Neural progenitor cell (in vitro differentiated cells): ENCODE data around the gene GAP43. TPM values are rescaled to one million over a fixed set of nuclear protein-coding genes. Genes with fewer than 3 reads are reported as not detected.

Experiments
- DNase-seq: peaks from one replicate; pipeline ENCODE4 v3.0.0-alpha.2; 2016; ENCODE audit warnings: low spot score
- H2AFZ ChIP-seq: fragments of 200-600 bp; sonication (generic); replicated peaks from 2 replicates; pipeline ENCODE4 v1.6.1; 2016; ENCODE audit warnings: antibody characterized with exemption
- H3F3A ChIP-seq: fragments of 200-600 bp; sonication (generic); 2 replicates; pipeline ENCODE4 v1.6.1; 2016; ENCODE audit warnings: antibody characterized with exemption, low read depth
- H3K27ac ChIP-seq: fragments of 200-600 bp; sonication (generic); 2 replicates; pipeline ENCODE4 v1.5.1; 2016; ENCODE audit warnings: mild to moderate bottlenecking
- H3K27me3 ChIP-seq: fragments of 200-600 bp; sonication (generic); 2 replicates; pipeline ENCODE4 v1.6.1; 2016; ENCODE audit warnings: mild to moderate bottlenecking, moderate library complexity
- H3K36me3 ChIP-seq: fragments of 200-600 bp; sonication (generic); 2 replicates; pipeline ENCODE4 v1.5.1; 2016
- H3K4me1 ChIP-seq: fragments of 200-600 bp; sonication (generic); 2 replicates; pipeline ENCODE4 v1.6.1; 2016; ENCODE audit warnings: mixed run types
- H3K4me2 ChIP-seq: fragments of 200-600 bp; sonication (generic); 2 replicates; pipeline ENCODE4 v1.6.1; 2016
- H3K4me3 ChIP-seq: fragments of 200-600 bp; sonication (generic); 2 replicates; pipeline ENCODE4 v1.5.1; 2016
- H3K79me2 ChIP-seq: fragments of 200-600 bp; sonication (generic); 2 replicates; pipeline ENCODE4 v1.6.1; 2016; ENCODE audit warnings: low read depth
- H3K9ac ChIP-seq: fragments of 200-600 bp; sonication (generic); 2 replicates; pipeline ENCODE4 v1.6.1; 2016
- H3K9me3 ChIP-seq: fragments of 200-600 bp; sonication (generic); 2 replicates; pipeline ENCODE4 v1.5.1; 2016; ENCODE audit warnings: low read depth
- H4K20me1 ChIP-seq: fragments of 200-600 bp; sonication (generic); 2 replicates; pipeline ENCODE4 v1.6.1; 2016; ENCODE audit warnings: low read depth
- H3K27ac Mint-ChIP-seq: 3 replicates; pipeline ENCODE4 v1.8.0; 2021; ENCODE audit warnings: mixed read lengths
- H3K27me3 Mint-ChIP-seq: 2 replicates; pipeline ENCODE4 v1.8.0; 2022; ENCODE audit warnings: low read depth, mild to moderate bottlenecking, inconsistent platforms, moderate library complexity, mixed read lengths; ENCODE audit not compliant: insufficient read depth
- H3K36me3 Mint-ChIP-seq: 3 replicates; pipeline ENCODE4 v1.8.0; 2021; ENCODE audit warnings: mixed read lengths
- H3K4me1 Mint-ChIP-seq: 3 replicates; pipeline ENCODE4 v1.8.0; 2021; ENCODE audit warnings: mixed read lengths
- H3K4me3 Mint-ChIP-seq: 3 replicates; pipeline ENCODE4 v1.8.0; 2021; ENCODE audit warnings: mild to moderate bottlenecking, moderate library complexity, mixed read lengths
- H3K9me3 Mint-ChIP-seq: 3 replicates; pipeline ENCODE4 v1.8.0; 2020; ENCODE audit warnings: mixed read lengths
- CTCF ChIP-seq: fragments of 200-600 bp; sonication (generic); IDR thresholded peaks from 2 replicates; pipeline ENCODE4 v1.5.1; 2017; ENCODE audit warnings: antibody characterized with exemption, mild to moderate bottlenecking
- EZH2 ChIP-seq: fragments of 200-600 bp; sonication (generic); IDR thresholded peaks from 2 replicates; pipeline ENCODE4 v1.6.1; 2017; ENCODE audit warnings: antibody characterized with exemption, mild to moderate bottlenecking, moderate library complexity
- EZH2phosphoT487 ChIP-seq: fragments of 200-600 bp; sonication (generic); IDR thresholded peaks from 2 replicates; pipeline ENCODE4 v1.6.1; 2017; ENCODE audit warnings: antibody characterized with exemption
- total RNA-seq: library from RNA; depleted of rRNA; stranded (reverse); fragments of >200 nt; gene quantifications from 2 replicates; pipeline ENCODE4 v1.2.3, GENCODE V29; 2015; ENCODE audit warnings: low replicate concordance

The GAP43 gene
- total RNA-seq, 1 donor from 2014 or later: 5.0 TPM

DNA sequence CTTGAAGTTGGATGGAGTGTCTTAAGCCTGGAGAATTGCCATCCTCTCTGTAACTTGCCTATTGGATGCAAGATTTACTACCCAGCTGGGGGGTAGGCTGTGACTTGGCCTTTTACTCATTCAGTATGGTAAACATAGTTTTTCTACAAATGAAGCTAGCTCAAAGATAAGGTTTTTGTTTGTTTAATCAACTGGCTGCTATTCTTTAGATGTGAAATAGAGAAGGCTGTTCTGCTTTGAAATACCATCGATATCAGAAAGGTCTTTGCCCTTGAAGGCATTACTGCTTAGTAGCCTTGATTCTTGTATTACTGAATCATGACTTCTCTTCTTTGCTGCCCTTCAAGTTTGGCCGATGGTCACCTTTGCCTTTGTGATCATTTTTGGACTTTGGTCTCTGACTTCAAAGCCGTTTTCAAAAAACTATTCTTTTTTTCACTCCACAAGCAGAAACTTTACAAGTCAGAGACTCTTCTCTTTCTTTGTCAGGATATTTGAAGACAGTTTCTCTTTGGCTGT, 83.1 kb downstream of the GAP43 start:
- no peaks in the 10 kb centered on the region for H4K20me1 ChIP-seq
- Mint-ChIP-seq H3K27me3 (no peaks in the 10 kb centered on the region), H3K27ac (no peak overlapping the region), H3K4me3 (no peak overlapping the region), H3K9me3 (no peaks in the 10 kb centered on the region), H3K36me3 (no peaks in the 10 kb centered on the region), H3K4me1 (no peaks in the 10 kb centered on the region)
- H3K4me1 ChIP-seq: no peaks in the 10 kb centered on the region
- H3K4me3 ChIP-seq: no peak overlapping the region
- H3K9ac ChIP-seq: no peak overlapping the region
- no peak for TF ChIP-seq EZH2phosphoT487
- no peak for TF ChIP-seq EZH2
- no peak for TF ChIP-seq CTCF
- H3K4me2 ChIP-seq: no peak overlapping the region
- H3K79me2 ChIP-seq: no peaks in the 10 kb centered on the region
- no peaks in the 10 kb centered on the region for H3F3A ChIP-seq
- DNase-seq: no peak
- no peaks in the 10 kb centered on the region for H3K27me3 ChIP-seq
- no peaks in the 10 kb centered on the region for H3K36me3 ChIP-seq
- no peak overlapping the region for H3K27ac ChIP-seq
- no peaks in the 10 kb centered on the region for H3K9me3 ChIP-seq
- H2AFZ ChIP-seq: no peak overlapping the region

GRCh38 chr3:115708540-115708939, 85.2 kb downstream of the GAP43 start:
- H3K4me1 Mint-ChIP-seq: no peaks in the 10 kb centered on the region
- Histone ChIP-seq H3K27ac (no peak overlapping the region), H3K9ac (no peak overlapping the region), H3K9me3 (no peaks in the 10 kb centered on the region), H3K79me2 (no peaks in the 10 kb centered on the region), H2AFZ (no peak overlapping the region), H3K4me3 (no peak overlapping the region), H3K27me3 (no peaks in the 10 kb centered on the region), H3K4me1 (no peaks in the 10 kb centered on the region), H3F3A (no peaks in the 10 kb centered on the region), H4K20me1 (no peaks in the 10 kb centered on the region), H3K36me3 (no peaks in the 10 kb centered on the region), H3K4me2 (no peak overlapping the region)
- no peak overlapping the region for H3K4me3 Mint-ChIP-seq
- DNase-seq: no peak
- TF ChIP-seq EZH2: no peak
- no peak for TF ChIP-seq CTCF
- TF ChIP-seq EZH2phosphoT487: no peak
- H3K36me3 Mint-ChIP-seq: no peaks in the 10 kb centered on the region
- no peaks in the 10 kb centered on the region for H3K9me3 Mint-ChIP-seq
- no peak overlapping the region for H3K27ac Mint-ChIP-seq
- H3K27me3 Mint-ChIP-seq: no peaks in the 10 kb centered on the region

DNA sequence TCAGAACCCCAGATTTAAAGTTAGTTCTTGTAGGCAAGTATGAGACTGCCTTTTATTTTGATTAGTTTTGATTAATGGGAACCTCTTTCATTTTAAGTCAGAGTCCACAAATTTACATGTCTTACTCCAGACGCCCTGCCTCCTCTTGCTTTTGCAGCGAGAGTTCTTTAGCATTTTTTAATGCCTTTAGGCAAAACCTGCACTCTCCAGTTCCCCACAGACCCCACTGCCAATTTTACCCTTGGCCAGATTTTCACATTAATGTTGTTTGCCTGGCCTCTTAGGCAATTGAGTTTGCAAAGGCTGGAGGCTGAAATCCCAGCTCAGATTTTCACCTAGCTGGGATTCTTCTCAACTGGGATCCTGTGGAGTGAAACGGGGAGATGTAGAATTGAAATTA, 85.8 kb downstream of the GAP43 start:
- no peak overlapping the region for H3K27ac ChIP-seq
- no peak overlapping the region for H2AFZ ChIP-seq
- H3K36me3 Mint-ChIP-seq: no peaks in the 10 kb centered on the region

More for the DNA sequence above, 85.8 kb downstream of the GAP43 start:
- Histone ChIP-seq H3K4me1 (no peaks in the 10 kb centered on the region), H3K4me3 (no peak overlapping the region), H3K27me3 (no peaks in the 10 kb centered on the region), H4K20me1 (no peaks in the 10 kb centered on the region), H3K4me2 (no peak overlapping the region), H3K9me3 (no peaks in the 10 kb centered on the region), H3K36me3 (no peaks in the 10 kb centered on the region), H3F3A (no peaks in the 10 kb centered on the region), H3K9ac (no peak overlapping the region), H3K79me2 (no peaks in the 10 kb centered on the region)
- H3K27me3 Mint-ChIP-seq: no peaks in the 10 kb centered on the region
- DNase-seq: no peak
- H3K27ac Mint-ChIP-seq: no peak overlapping the region
- no peak overlapping the region for H3K4me3 Mint-ChIP-seq
- no peak for TF ChIP-seq EZH2
- TF ChIP-seq CTCF: no peak
- TF ChIP-seq EZH2phosphoT487: no peak
- no peaks in the 10 kb centered on the region for H3K9me3 Mint-ChIP-seq
- H3K4me1 Mint-ChIP-seq: no peaks in the 10 kb centered on the region
